HepG2 (cell line): ENCODE measurements around the gene ITPR1. TPM values are rescaled to one million over a fixed set of nuclear protein-coding genes. Genes with fewer than 3 reads are reported as not detected.

Experiments
- DRAP1 ChIP-seq: IDR thresholded peaks from 2 replicates; pipeline ENCODE4 v1.6.1; 2016; ENCODE audit warnings: missing genetic modification reagents, missing compliant biosample characterization
- FOXJ3 ChIP-seq: sonication (generic); formaldehyde crosslinking; IDR thresholded peaks from 2 replicates; pipeline ENCODE4 v1.4.0; 2020; ENCODE audit warnings: missing genetic modification reagents, mild to moderate bottlenecking, borderline replicate concordance
- GABPB1 ChIP-seq: IDR thresholded peaks from 2 replicates; pipeline ENCODE4 v1.6.1; 2016; ENCODE audit warnings: mild to moderate bottlenecking, missing genetic modification reagents, moderate library complexity, missing compliant biosample characterization
- GLMP ChIP-seq: sonication (generic); formaldehyde crosslinking; IDR thresholded peaks from 2 replicates; pipeline ENCODE4 v1.9.0; 2021; ENCODE audit warnings: missing genetic modification reagents, mild to moderate bottlenecking, borderline replicate concordance
- GTF2F1 ChIP-seq: fragments of 150-350 bp; IDR thresholded peaks from 2 replicates; pipeline ENCODE4 v1.6.1; 2014; ENCODE audit warnings: low read length
- TCF12 ChIP-seq, 2 experiments: fragments of 450-650 bp in 1 of 2; sonication (generic) in 1 of 2; formaldehyde crosslinking in 1 of 2; IDR thresholded peaks; 2 replicates each; pipeline versions ENCODE4 v1.6.1 to v1.8.0; 2017 to 2022; ENCODE audit warnings: antibody characterized with exemption in 1 of 2, mild to moderate bottlenecking in 1 of 2, missing genetic modification reagents in 1 of 2, moderate library complexity in 1 of 2
- ZFP37 ChIP-seq: sonication (generic); formaldehyde crosslinking; IDR thresholded peaks from 2 replicates; pipeline ENCODE4 v1.4.0; 2020; ENCODE audit warnings: missing genetic modification reagents, borderline replicate concordance
- ZKSCAN8 ChIP-seq: IDR thresholded peaks from 2 replicates; pipeline ENCODE4 v1.6.1; 2016; ENCODE audit warnings: borderline replicate concordance, missing genetic modification reagents, missing compliant biosample characterization
- ZNF225 ChIP-seq: sonication (generic); formaldehyde crosslinking; IDR thresholded peaks from 2 replicates; pipeline ENCODE4 v1.4.0; 2020; ENCODE audit warnings: mild to moderate bottlenecking, missing genetic modification reagents
- ZNF430 ChIP-seq: sonication (generic); formaldehyde crosslinking; IDR thresholded peaks from 2 replicates; pipeline ENCODE4 v1.9.0; 2021; ENCODE audit warnings: mild to moderate bottlenecking, missing genetic modification reagents
- ZNF44 ChIP-seq: sonication (generic); formaldehyde crosslinking; IDR thresholded peaks from 2 replicates; pipeline ENCODE4 v1.5.1; 2020; ENCODE audit warnings: mild to moderate bottlenecking, missing genetic modification reagents
- ZNF546 ChIP-seq: sonication (generic); formaldehyde crosslinking; conservative IDR thresholded peaks from 2 replicates; pipeline ENCODE4 v1.8.1; 2023; ENCODE audit warnings: mild to moderate bottlenecking, missing genetic modification reagents
- ZNF558 ChIP-seq: sonication (generic); formaldehyde crosslinking; IDR thresholded peaks from 2 replicates; pipeline ENCODE4 v1.9.0; 2022; ENCODE audit warnings: mild to moderate bottlenecking, missing genetic modification reagents, borderline replicate concordance
- ZNF589 ChIP-seq: sonication (generic); formaldehyde crosslinking; conservative IDR thresholded peaks from 2 replicates; pipeline ENCODE4 v1.8.0; 2022; ENCODE audit warnings: mild to moderate bottlenecking, moderate library complexity, missing genetic modification reagents
- ZNF670 ChIP-seq: sonication (generic); formaldehyde crosslinking; IDR thresholded peaks from 2 replicates; pipeline ENCODE4 v1.8.0; 2022; ENCODE audit warnings: mild to moderate bottlenecking, missing genetic modification reagents, borderline replicate concordance
- ZNF724P ChIP-seq: sonication (generic); formaldehyde crosslinking; IDR thresholded peaks from 2 replicates; pipeline ENCODE4 v1.8.0; 2022; ENCODE audit warnings: missing genetic modification reagents, borderline replicate concordance
- ZNF775 ChIP-seq: sonication (generic); formaldehyde crosslinking; IDR thresholded peaks from 2 replicates; pipeline ENCODE4 v1.4.0; 2020; ENCODE audit warnings: missing genetic modification reagents, mild to moderate bottlenecking, moderate library complexity, borderline replicate concordance
- ZSCAN31 ChIP-seq: sonication (generic); formaldehyde crosslinking; IDR thresholded peaks from 2 replicates; pipeline ENCODE4 v1.5.0; 2020; ENCODE audit warnings: low read depth, mild to moderate bottlenecking, missing genetic modification reagents
- polyA plus RNA-seq, 8 experiments: library from polyadenylated mRNA; depleted of rRNA in 3 of 8; stranded (reverse) in 7 of 8; unstranded in 1 of 8; fragments of >200 nt; fragmentation: Illumina TruSeq in 4 of 8; extraction: Trizol in 4 of 8; gene quantifications; 2 replicates each; pipeline versions ENCODE4 v1.2.1 to v1.2.3, GENCODE V29; 2011 to 2016; ENCODE audit warnings: low read depth in 4 of 8, missing spikeins in 1 of 8, mixed read lengths in 1 of 8; ENCODE audit not compliant: insufficient read depth in 1 of 8
- total RNA-seq, 5 experiments: library from RNA; depleted of rRNA; stranded (reverse); fragments of >200 nt; fragmentation: Illumina TruSeq; extraction: Trizol; gene quantifications; 2 replicates each; pipeline ENCODE4 v1.2.3, GENCODE V29; 2016; ENCODE audit warnings: low read depth in 1 of 5
- TF ChIP-seq, protein P1 (sequence below): sonication (generic); formaldehyde crosslinking; IDR thresholded peaks from 2 replicates; pipeline ENCODE4 v1.5.1; 2020; ENCODE audit warnings: mild to moderate bottlenecking, missing genetic modification reagents, borderline replicate concordance

ITPR1 gene
- total and polyA plus RNA-seq, 2 of the 13 experiments (the other 11 are each of a cell fraction or from before 2014, with no cell fraction given), result 10.0 to 11.4 TPM

DNA sequence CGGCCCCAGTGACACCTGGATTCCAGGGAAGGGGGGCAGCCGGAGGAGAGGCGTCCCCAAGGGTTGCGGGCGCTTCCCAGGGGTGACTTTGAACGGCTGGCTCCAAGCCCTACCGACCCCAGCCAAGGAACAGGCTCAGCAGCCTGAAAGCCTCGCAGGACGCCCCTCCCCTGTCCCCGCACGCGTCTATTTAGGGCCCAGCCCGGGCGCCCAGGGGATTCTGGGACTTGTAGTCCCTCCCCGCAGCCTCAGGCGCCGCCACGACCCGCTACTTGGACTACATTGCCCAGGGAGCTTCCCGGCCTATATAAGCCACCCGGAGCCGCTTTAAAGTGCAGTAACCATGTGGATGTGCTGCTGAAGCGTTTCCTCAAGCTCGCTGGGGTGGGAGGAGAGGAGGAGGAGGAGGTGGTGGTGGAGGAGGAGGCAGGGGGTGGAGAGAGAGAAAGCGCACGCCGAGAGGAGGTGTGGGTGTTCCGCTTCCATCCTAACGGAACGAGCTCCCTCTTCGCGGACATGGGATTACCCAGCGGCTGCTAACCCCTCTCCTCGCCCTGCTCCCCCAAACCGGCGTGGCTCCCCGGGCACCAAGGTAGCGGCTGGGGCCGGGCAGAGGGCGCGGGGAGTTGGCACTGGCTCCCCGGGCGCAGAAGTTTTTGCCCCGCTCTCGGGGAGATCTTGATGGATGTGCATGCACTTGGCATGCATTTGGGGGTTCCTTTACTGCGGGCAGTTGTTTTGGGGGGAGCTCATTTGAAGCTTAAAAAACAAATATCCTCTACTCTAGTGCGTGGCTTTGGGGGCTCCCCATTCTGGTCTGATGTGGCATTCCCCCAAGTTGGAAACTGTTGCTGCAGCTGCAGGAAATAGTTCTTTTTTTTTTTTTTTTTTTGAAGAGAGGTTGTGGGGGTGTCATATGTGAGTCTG, at the start of gene ITPR1 (continued):
- TF ChIP-seq GLMP (CRISPR knock-in tag) (no peak), GABPB1 (CRISPR knock-in tag) (peak; percentile 78), FOXJ3 (no peak; the same call in 1 of the 2 replicates), ZNF44 (CRISPR knock-in tag) (no peak), ZNF546 (CRISPR knock-in tag) (no peak), ZKSCAN8 (CRISPR knock-in tag) (peak; percentile 56; the same call in 1 of the 2 replicates), TCF12 (IDR thresholded peaks at IDR 0.05) (no peak), TCF12 (CRISPR knock-in tag; IDR thresholded peaks at IDR 0.05) (no peak), ZNF670 (CRISPR knock-in tag) (peak; percentile 11), ZNF589 (CRISPR knock-in tag) (0 out of 2 replicates have a peak, but pooled peaks have one; percentile 51), ZNF724P (CRISPR knock-in tag) (peak; percentile 41; the same call in 1 of the 2 replicates), GTF2F1 (peak; percentile 80; the same call in 1 of the 2 replicates), ZNF225 (CRISPR knock-in tag) (no peak; the same call in 1 of the 2 replicates), ZNF558 (CRISPR knock-in tag) (peak; percentile 66; the same call in 1 of the 2 replicates), ZNF775 (CRISPR knock-in tag) (peak; percentile 75; the same call in 1 of the 2 replicates), ZFP37 (CRISPR knock-in tag) (no peak), ZSCAN31 (CRISPR knock-in tag) (peak; percentile 69; the same call in 1 of the 2 replicates), ZNF430 (CRISPR knock-in tag) (no peak), DRAP1 (CRISPR knock-in tag) (peak; percentile 99)
- TF ChIP-seq, protein P1, sequence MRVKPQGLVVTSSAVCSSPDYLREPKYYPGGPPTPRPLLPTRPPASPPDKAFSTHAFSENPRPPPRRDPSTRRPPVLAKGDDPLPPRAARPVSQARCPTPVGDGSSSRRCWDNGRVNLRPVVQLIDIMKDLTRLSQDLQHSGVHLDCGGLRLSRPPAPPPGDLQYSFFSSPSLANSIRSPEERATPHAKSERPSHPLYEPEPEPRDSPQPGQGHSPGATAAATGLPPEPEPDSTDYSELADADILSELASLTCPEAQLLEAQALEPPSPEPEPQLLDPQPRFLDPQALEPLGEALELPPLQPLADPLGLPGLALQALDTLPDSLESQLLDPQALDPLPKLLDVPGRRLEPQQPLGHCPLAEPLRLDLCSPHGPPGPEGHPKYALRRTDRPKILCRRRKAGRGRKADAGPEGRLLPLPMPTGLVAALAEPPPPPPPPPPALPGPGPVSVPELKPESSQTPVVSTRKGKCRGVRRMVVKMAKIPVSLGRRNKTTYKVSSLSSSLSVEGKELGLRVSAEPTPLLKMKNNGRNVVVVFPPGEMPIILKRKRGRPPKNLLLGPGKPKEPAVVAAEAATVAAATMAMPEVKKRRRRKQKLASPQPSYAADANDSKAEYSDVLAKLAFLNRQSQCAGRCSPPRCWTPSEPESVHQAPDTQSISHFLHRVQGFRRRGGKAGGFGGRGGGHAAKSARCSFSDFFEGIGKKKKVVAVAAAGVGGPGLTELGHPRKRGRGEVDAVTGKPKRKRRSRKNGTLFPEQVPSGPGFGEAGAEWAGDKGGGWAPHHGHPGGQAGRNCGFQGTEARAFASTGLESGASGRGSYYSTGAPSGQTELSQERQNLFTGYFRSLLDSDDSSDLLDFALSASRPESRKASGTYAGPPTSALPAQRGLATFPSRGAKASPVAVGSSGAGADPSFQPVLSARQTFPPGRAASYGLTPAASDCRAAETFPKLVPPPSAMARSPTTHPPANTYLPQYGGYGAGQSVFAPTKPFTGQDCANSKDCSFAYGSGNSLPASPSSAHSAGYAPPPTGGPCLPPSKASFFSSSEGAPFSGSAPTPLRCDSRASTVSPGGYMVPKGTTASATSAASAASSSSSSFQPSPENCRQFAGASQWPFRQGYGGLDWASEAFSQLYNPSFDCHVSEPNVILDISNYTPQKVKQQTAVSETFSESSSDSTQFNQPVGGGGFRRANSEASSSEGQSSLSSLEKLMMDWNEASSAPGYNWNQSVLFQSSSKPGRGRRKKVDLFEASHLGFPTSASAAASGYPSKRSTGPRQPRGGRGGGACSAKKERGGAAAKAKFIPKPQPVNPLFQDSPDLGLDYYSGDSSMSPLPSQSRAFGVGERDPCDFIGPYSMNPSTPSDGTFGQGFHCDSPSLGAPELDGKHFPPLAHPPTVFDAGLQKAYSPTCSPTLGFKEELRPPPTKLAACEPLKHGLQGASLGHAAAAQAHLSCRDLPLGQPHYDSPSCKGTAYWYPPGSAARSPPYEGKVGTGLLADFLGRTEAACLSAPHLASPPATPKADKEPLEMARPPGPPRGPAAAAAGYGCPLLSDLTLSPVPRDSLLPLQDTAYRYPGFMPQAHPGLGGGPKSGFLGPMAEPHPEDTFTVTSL (CRISPR knock-in tag), result no peak
